Measurements from ENCODE around the gene FAM117A. TPM values are rescaled to one million over a fixed set of nuclear protein-coding genes. Genes with fewer than 3 reads are reported as not detected.

Gene FAM117A
- total and polyA plus RNA-seq, 11 donors: 5.2 to 18.5 (median 10.4) TPM

- DNase-seq (no peak), ATAC-seq (no peak)
- Histone ChIP-seq H3K27me3 (no peaks in the 10 kb centered on the region), H3K36me3 (peaks cover 0 to 100% (median 92%) of the 10 kb centered on the region in 9 donors), H3K4me1 (peaks cover 0 to 26% (median 0%) of the 10 kb centered on the region in 12 donors), H3K27ac (peak overlapping the region in 3 of 12 donors; percentile 10 to 73 (median 19)), H3K4me3 (no peak overlapping the region), H3K9me3 (no peaks in the 10 kb centered on the region)
- no peak for TF ChIP-seq POLR2A (IDR thresholded peaks at IDR 0.05)
- WGBS, 4 donors: 73 to 79% (median 75%) methylated on average over 4 of the region's 4 CpGs
- intact Hi-C loops (cut with DNase I): loop anchor here in 2 of 10 donors (5.0 kb wide), 2 partner anchors 132 to 137 kb away; partner anchors contain the start of gene TAC4 (in 1 of the 2)
Measured at GRCh38 chr17:49715216-49715615, 48.7 kb downstream of the FAM117A start.

GRCh38 chr17:49708515-49709183 is 55.3 kb downstream of the FAM117A start:
- ATAC-seq (no peak), DNase-seq (no peak)
- Histone ChIP-seq H3K4me3 (peak overlapping the region in 10 of 12 donors; percentile 8 to 100 (median 92)), H3K9me3 (no peaks in the 10 kb centered on the region), H3K4me1 (peaks cover 0 to 30% (median 19%) of the 10 kb centered on the region in 12 donors), H3K36me3 (peaks cover 0 to 68% (median 56%) of the 10 kb centered on the region in 9 donors), H3K27ac (peak overlapping the region in 11 of 12 donors; percentile 35 to 99 (median 93)), H3K27me3 (no peaks in the 10 kb centered on the region)
- TF ChIP-seq POLR2A (IDR thresholded peaks at IDR 0.05) (no peak), CTCF (IDR thresholded peaks at IDR 0.05) (peak in 2 of 12 donors; percentile 0 to 4)
- intact Hi-C loops (cut with DNase I): loop anchor here (1.0 to 10.0 kb wide), 13 partner anchors 30 to 294 kb away; partner anchors contain the start of genes DLX3 (in 4 of the 10), FAM117A (in 1 of the 10), KAT7 (in 1 of the 10) and PHB1 (in 1 of the 10)
- WGBS, 4 donors: 43 to 57% (median 53%) methylated on average over 15 of the region's 15 CpGs

DNA sequence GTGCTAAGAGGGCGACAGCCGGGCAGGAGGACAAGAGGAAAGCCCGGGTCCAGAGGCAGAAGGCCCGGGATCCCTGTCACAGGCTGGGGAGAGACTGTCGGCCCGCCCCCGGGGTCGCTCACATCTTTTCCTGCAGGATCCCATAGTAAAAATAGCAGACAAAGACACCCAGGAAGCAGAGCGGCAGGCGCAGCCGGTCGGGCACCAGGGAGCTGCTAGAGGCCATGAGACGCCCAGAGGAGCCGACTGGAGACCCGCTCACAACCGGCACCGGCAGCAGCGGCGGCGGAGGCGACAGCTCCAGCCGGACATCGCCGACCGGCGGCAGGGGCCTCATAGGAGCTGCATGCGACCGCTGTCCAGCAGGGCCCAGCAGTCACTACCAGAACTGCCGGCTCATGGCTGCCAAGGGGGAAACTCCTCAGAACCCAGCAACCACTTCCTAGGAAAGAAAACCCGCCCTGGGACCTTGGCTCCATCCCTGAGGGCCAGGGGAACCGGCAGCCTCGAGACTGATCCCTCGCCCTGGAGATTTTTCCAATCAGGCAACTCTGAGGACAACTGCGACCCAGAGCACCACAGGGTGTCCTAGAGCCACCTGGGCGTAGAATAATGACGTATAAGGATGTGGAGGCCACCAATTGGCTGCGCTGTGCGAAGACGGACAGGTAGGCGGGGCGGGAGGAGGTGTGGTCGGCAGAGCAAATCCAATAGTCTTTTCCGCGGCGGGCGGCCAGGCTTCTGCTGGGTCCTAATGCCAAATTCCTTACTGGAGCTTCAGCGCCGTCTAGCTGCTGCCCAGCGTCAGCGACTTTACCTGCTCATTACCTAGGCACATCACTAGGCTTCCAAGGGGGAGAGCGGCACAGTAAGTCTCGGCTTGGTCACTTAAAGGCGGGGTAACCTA is 56.1 kb downstream of the FAM117A start, which contains the start of gene SLC35B1:
Gene SLC35B1 (minus strand): TSS at position 357 of the 907 bp plus-strand sequence. CDS start 131 bp downstream, at position 226.
- H3K4me3 ChIP-seq: peak within 1 kb of the TSS; percentile 72 to 100 (median 90)
- H3K4me1 ChIP-seq: peaks cover 0 to 30% (median 19%) of the 10 kb centered on the region in 12 donors
- peak within 1 kb of the TSS; percentile 88 to 99 (median 95) for H3K27ac ChIP-seq
- DNase-seq (peak; percentile 99 to 100 (median 99)), ATAC-seq (peak; percentile 99 to 100 (median 100))
- peak in 1 of 2 donors; percentile 70 for TF ChIP-seq POLR2A (IDR thresholded peaks at IDR 0.05)
- peak; percentile 50 to 91 (median 72) for TF ChIP-seq CTCF (IDR thresholded peaks at IDR 0.05)
- intact Hi-C loops (cut with DNase I): loop anchor here (1.0 to 10.0 kb wide), 13 partner anchors 29 to 293 kb away; partner anchors contain the start of genes DLX3 (in 4 of the 10), FAM117A (in 1 of the 10), KAT7 (in 1 of the 10) and PHB1 (in 1 of the 10)
- no peaks in the 10 kb centered on the region for H3K9me3 ChIP-seq
- 1 to 2% (median 1%) methylated on average over 39 to 53 of the region's 53 CpGs for WGBS, 4 donors
- H3K36me3 ChIP-seq: peaks cover 0 to 69% (median 56%) of the 10 kb centered on the region in 9 donors
- no peaks in the 10 kb centered on the region for H3K27me3 ChIP-seq

DNA sequence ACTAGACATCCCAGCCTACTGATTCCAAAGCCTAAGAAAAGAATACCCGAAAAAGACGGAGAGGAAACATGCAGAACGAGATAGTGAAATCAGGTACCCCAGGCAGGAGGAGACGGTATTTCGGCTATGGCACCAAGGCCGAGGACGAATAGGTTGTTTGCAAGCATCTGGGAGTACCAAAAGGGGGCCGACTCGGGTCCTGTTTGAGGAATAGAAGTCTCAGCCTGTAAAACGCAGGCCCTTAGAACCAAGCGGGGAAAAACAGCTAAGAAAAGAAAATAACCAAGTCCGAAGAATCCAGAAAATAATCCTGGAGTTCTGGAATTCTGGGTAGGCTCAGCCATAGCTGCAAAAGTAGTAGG is 56.7 kb downstream of the FAM117A start:
- peaks cover 0 to 30% (median 19%) of the 10 kb centered on the region in 12 donors for H3K4me1 ChIP-seq
- no peak for TF ChIP-seq CTCF (IDR thresholded peaks at IDR 0.05)
- no peak for TF ChIP-seq POLR2A (IDR thresholded peaks at IDR 0.05)
- ATAC-seq (no peak), DNase-seq (no peak)
- 0 to 2% (median 1%) methylated on average over 12 of the region's 12 CpGs for WGBS, 4 donors
- intact Hi-C loops (cut with DNase I): loop anchor here in 9 of 10 donors (2.0 to 10.0 kb wide), 9 partner anchors 70 to 292 kb away; partner anchors contain the start of genes DLX3 (in 4 of the 9), KAT7 (in 1 of the 9), PHB1 (in 1 of the 9) and TAC4 (in 1 of the 9)
- peak overlapping the region; percentile 72 to 100 (median 90) for H3K4me3 ChIP-seq
- peaks cover 0 to 69% (median 56%) of the 10 kb centered on the region in 9 donors for H3K36me3 ChIP-seq
- H3K27ac ChIP-seq: peak overlapping the region in 11 of 12 donors; percentile 88 to 99 (median 94)
- no peaks in the 10 kb centered on the region for H3K9me3 ChIP-seq
- no peaks in the 10 kb centered on the region for H3K27me3 ChIP-seq
